Gastrocnemius medialis (tissue), 4 donors: Measurements from ENCODE around the gene SLC49A4.

Experiments
- CTCF ChIP-seq, 5 experiments: fragments of 450-650 bp in 3 of 5; fragments of 200-600 bp in 2 of 5; sonication (generic) in 2 of 5; IDR thresholded peaks in 4 of 5; conservative IDR thresholded peaks in 1 of 5; 1 replicate in 4 of 5; 2 replicates in 1 of 5; pipeline ENCODE4 v1.5.1; 2016 to 2019; ENCODE audit warnings: antibody characterized with exemption in 5 of 5, mild to moderate bottlenecking in 3 of 5, moderate library complexity in 3 of 5
- POLR2A ChIP-seq, 2 donors: fragments of 450-650 bp; IDR thresholded peaks; one replicate each; pipeline ENCODE4 v1.6.1; 2017; ENCODE audit warnings: antibody characterized with exemption in 2 of 2, mild to moderate bottlenecking in 2 of 2, moderate library complexity in 2 of 2

- no peak for TF ChIP-seq CTCF (IDR thresholded peaks at IDR 0.05 in 4 of 5, conservative IDR thresholded peaks at IDR 0.05 in 1 of 5)
- TF ChIP-seq POLR2A (IDR thresholded peaks at IDR 0.05): no peak
Measured at GRCh38 chr3:122797291-122797690, 2.4 kb downstream of the SLC49A4 start.
